Neural progenitor cell (in vitro differentiated cells): Measurements from ENCODE around the gene TNIK. TPM values are rescaled to one million over a fixed set of nuclear protein-coding genes. Genes with fewer than 3 reads are reported as not detected.

Source experiments
- DNase-seq: peaks from one replicate; pipeline ENCODE4 v3.0.0-alpha.2; 2016; ENCODE audit warnings: low spot score
- H2AFZ ChIP-seq: fragments of 200-600 bp; sonication (generic); replicated peaks from 2 replicates; pipeline ENCODE4 v1.6.1; 2016; ENCODE audit warnings: antibody characterized with exemption
- H3F3A ChIP-seq: fragments of 200-600 bp; sonication (generic); 2 replicates; pipeline ENCODE4 v1.6.1; 2016; ENCODE audit warnings: antibody characterized with exemption, low read depth
- H3K27ac ChIP-seq: fragments of 200-600 bp; sonication (generic); 2 replicates; pipeline ENCODE4 v1.5.1; 2016; ENCODE audit warnings: mild to moderate bottlenecking
- H3K27me3 ChIP-seq: fragments of 200-600 bp; sonication (generic); 2 replicates; pipeline ENCODE4 v1.6.1; 2016; ENCODE audit warnings: mild to moderate bottlenecking, moderate library complexity
- H3K36me3 ChIP-seq: fragments of 200-600 bp; sonication (generic); 2 replicates; pipeline ENCODE4 v1.5.1; 2016
- H3K4me1 ChIP-seq: fragments of 200-600 bp; sonication (generic); 2 replicates; pipeline ENCODE4 v1.6.1; 2016; ENCODE audit warnings: mixed run types
- H3K4me2 ChIP-seq: fragments of 200-600 bp; sonication (generic); 2 replicates; pipeline ENCODE4 v1.6.1; 2016
- H3K4me3 ChIP-seq: fragments of 200-600 bp; sonication (generic); 2 replicates; pipeline ENCODE4 v1.5.1; 2016
- H3K79me2 ChIP-seq: fragments of 200-600 bp; sonication (generic); 2 replicates; pipeline ENCODE4 v1.6.1; 2016; ENCODE audit warnings: low read depth
- H3K9ac ChIP-seq: fragments of 200-600 bp; sonication (generic); 2 replicates; pipeline ENCODE4 v1.6.1; 2016
- H3K9me3 ChIP-seq: fragments of 200-600 bp; sonication (generic); 2 replicates; pipeline ENCODE4 v1.5.1; 2016; ENCODE audit warnings: low read depth
- H4K20me1 ChIP-seq: fragments of 200-600 bp; sonication (generic); 2 replicates; pipeline ENCODE4 v1.6.1; 2016; ENCODE audit warnings: low read depth
- H3K27ac Mint-ChIP-seq: 3 replicates; pipeline ENCODE4 v1.8.0; 2021; ENCODE audit warnings: mixed read lengths
- H3K27me3 Mint-ChIP-seq: 2 replicates; pipeline ENCODE4 v1.8.0; 2022; ENCODE audit warnings: low read depth, mild to moderate bottlenecking, inconsistent platforms, moderate library complexity, mixed read lengths; ENCODE audit not compliant: insufficient read depth
- H3K36me3 Mint-ChIP-seq: 3 replicates; pipeline ENCODE4 v1.8.0; 2021; ENCODE audit warnings: mixed read lengths
- H3K4me1 Mint-ChIP-seq: 3 replicates; pipeline ENCODE4 v1.8.0; 2021; ENCODE audit warnings: mixed read lengths
- H3K4me3 Mint-ChIP-seq: 3 replicates; pipeline ENCODE4 v1.8.0; 2021; ENCODE audit warnings: mild to moderate bottlenecking, moderate library complexity, mixed read lengths
- H3K9me3 Mint-ChIP-seq: 3 replicates; pipeline ENCODE4 v1.8.0; 2020; ENCODE audit warnings: mixed read lengths
- CTCF ChIP-seq: fragments of 200-600 bp; sonication (generic); IDR thresholded peaks from 2 replicates; pipeline ENCODE4 v1.5.1; 2017; ENCODE audit warnings: antibody characterized with exemption, mild to moderate bottlenecking
- EZH2 ChIP-seq: fragments of 200-600 bp; sonication (generic); IDR thresholded peaks from 2 replicates; pipeline ENCODE4 v1.6.1; 2017; ENCODE audit warnings: antibody characterized with exemption, mild to moderate bottlenecking, moderate library complexity
- EZH2phosphoT487 ChIP-seq: fragments of 200-600 bp; sonication (generic); IDR thresholded peaks from 2 replicates; pipeline ENCODE4 v1.6.1; 2017; ENCODE audit warnings: antibody characterized with exemption
- total RNA-seq: library from RNA; depleted of rRNA; stranded (reverse); fragments of >200 nt; gene quantifications from 2 replicates; pipeline ENCODE4 v1.2.3, GENCODE V29; 2015; ENCODE audit warnings: low replicate concordance

The TNIK gene
- total RNA-seq, 1 donor from 2014 or later = 3.0 TPM

- Histone ChIP-seq H3K4me3 (no peak overlapping the region), H3K27ac (no peak overlapping the region), H2AFZ (no peak overlapping the region), H3K4me2 (no peak overlapping the region), H3K27me3 (no peaks in the 10 kb centered on the region), H3F3A (peaks cover 5% of the 10 kb centered on the region), H3K9me3 (no peaks in the 10 kb centered on the region), H3K9ac (no peak overlapping the region), H4K20me1 (no peaks in the 10 kb centered on the region), H3K4me1 (peaks cover 32% of the 10 kb centered on the region), H3K79me2 (no peaks in the 10 kb centered on the region), H3K36me3 (no peaks in the 10 kb centered on the region)
- H3K36me3 Mint-ChIP-seq = no peaks in the 10 kb centered on the region
- TF ChIP-seq CTCF (no peak), EZH2 (no peak), EZH2phosphoT487 (no peak)
- no peaks in the 10 kb centered on the region for H3K9me3 Mint-ChIP-seq
- no peak for DNase-seq
- H3K27me3 Mint-ChIP-seq = peaks cover 2% of the 10 kb centered on the region
- H3K4me3 Mint-ChIP-seq = no peak overlapping the region
- H3K4me1 Mint-ChIP-seq = peaks cover 50% of the 10 kb centered on the region
- H3K27ac Mint-ChIP-seq = peak overlapping the region; percentile 7
Measured at GRCh38 chr3:171375666-171376595, 84.3 kb downstream of the TNIK start.

GRCh38 chr3:171374661-171375285 is 85.4 kb downstream of the TNIK start:
- H3K27me3 Mint-ChIP-seq = peaks cover 2% of the 10 kb centered on the region
- Histone ChIP-seq H4K20me1 (no peaks in the 10 kb centered on the region), H3F3A (peaks cover 5% of the 10 kb centered on the region), H3K27ac (no peak overlapping the region), H3K4me3 (no peak overlapping the region), H3K4me2 (no peak overlapping the region), H3K27me3 (no peaks in the 10 kb centered on the region), H2AFZ (no peak overlapping the region), H3K79me2 (no peaks in the 10 kb centered on the region), H3K9ac (no peak overlapping the region), H3K9me3 (no peaks in the 10 kb centered on the region), H3K36me3 (no peaks in the 10 kb centered on the region), H3K4me1 (peaks cover 25% of the 10 kb centered on the region)
- TF ChIP-seq EZH2phosphoT487 = no peak
- no peak for TF ChIP-seq EZH2
- TF ChIP-seq CTCF = no peak
- no peak overlapping the region for H3K4me3 Mint-ChIP-seq
- H3K4me1 Mint-ChIP-seq = peaks cover 48% of the 10 kb centered on the region
- no peak overlapping the region for H3K27ac Mint-ChIP-seq
- no peak for DNase-seq
- no peaks in the 10 kb centered on the region for H3K36me3 Mint-ChIP-seq
- no peaks in the 10 kb centered on the region for H3K9me3 Mint-ChIP-seq

- no peak overlapping the region for H3K4me3 ChIP-seq
- no peak for TF ChIP-seq EZH2
- H4K20me1 ChIP-seq = no peaks in the 10 kb centered on the region
- H3K4me1 Mint-ChIP-seq = peaks cover 44% of the 10 kb centered on the region
- H3K27me3 Mint-ChIP-seq = peaks cover 2% of the 10 kb centered on the region
- H3K27me3 ChIP-seq = no peaks in the 10 kb centered on the region
- no peak for DNase-seq
- no peak overlapping the region for H3K9ac ChIP-seq
- H3K4me1 ChIP-seq = peaks cover 22% of the 10 kb centered on the region
- H3K4me3 Mint-ChIP-seq = no peak overlapping the region
- H3K27ac ChIP-seq = no peak overlapping the region
- peaks cover 5% of the 10 kb centered on the region for H3F3A ChIP-seq
- H3K79me2 ChIP-seq = no peaks in the 10 kb centered on the region
- H3K36me3 ChIP-seq = no peaks in the 10 kb centered on the region
- no peak overlapping the region for H2AFZ ChIP-seq
- H3K9me3 ChIP-seq = no peaks in the 10 kb centered on the region
- no peak overlapping the region for H3K4me2 ChIP-seq
- peaks cover 1% of the 10 kb centered on the region for H3K36me3 Mint-ChIP-seq
- H3K9me3 Mint-ChIP-seq = no peaks in the 10 kb centered on the region
- H3K27ac Mint-ChIP-seq = no peak overlapping the region
Measured at GRCh38 chr3:171374260-171374659, 85.9 kb downstream of the TNIK start.

- Histone ChIP-seq H3F3A (peaks cover 5% of the 10 kb centered on the region), H3K4me2 (no peak overlapping the region), H3K4me3 (no peak overlapping the region), H4K20me1 (no peaks in the 10 kb centered on the region), H3K27me3 (no peaks in the 10 kb centered on the region), H3K36me3 (no peaks in the 10 kb centered on the region), H3K9ac (no peak overlapping the region), H3K27ac (no peak overlapping the region), H3K4me1 (peaks cover 20% of the 10 kb centered on the region), H3K9me3 (no peaks in the 10 kb centered on the region), H3K79me2 (no peaks in the 10 kb centered on the region), H2AFZ (no peak overlapping the region)
- Mint-ChIP-seq H3K4me3 (no peak overlapping the region), H3K4me1 (peaks cover 41% of the 10 kb centered on the region), H3K9me3 (no peaks in the 10 kb centered on the region), H3K36me3 (peaks cover 4% of the 10 kb centered on the region), H3K27ac (no peak overlapping the region), H3K27me3 (peaks cover 2% of the 10 kb centered on the region)
- no peak for TF ChIP-seq EZH2phosphoT487
- no peak for TF ChIP-seq EZH2
- no peak for TF ChIP-seq CTCF
- no peak for DNase-seq
Measured at GRCh38 chr3:171373711-171374110, 86.5 kb downstream of the TNIK start.
